ENCODE data around the gene OASL.

OASL gene

DNA sequence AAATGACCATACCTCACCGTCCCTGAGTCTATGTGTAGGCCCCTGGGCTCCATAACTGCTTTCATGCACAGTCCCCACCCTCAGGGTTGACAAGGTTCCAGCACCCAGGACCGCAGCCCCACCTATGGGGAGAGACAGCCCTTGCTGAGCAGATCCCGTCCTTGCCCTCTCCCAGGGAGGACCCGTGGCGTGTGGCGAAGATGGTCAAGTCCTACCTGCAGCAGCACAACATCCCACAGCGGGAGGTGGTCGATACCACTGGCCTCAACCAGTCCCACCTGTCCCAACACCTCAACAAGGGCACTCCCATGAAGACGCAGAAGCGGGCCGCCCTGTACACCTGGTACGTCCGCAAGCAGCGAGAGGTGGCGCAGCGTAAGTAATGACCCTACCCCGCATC lies 50.4 kb downstream of the OASL start:
- no peak for DNase-seq

DNA sequence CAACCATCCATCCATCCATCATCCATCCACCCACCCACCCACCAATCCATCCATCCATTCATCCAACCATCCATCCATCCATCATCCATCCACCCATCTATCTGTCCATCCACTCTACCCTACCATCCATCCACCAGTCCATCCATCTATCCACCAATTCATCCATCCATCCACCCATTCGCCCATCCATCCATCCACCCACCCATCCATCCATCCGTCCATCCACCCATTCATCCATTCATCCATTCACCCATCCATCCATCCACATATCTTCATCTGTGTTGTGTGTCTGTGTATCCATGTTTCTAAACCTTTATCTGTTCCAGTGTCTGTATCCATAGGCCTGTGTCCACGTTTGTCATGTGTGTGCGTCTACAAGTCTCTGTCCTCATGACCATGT lies 50.8 kb downstream of the OASL start:
- DNase-seq: no peak

DNA sequence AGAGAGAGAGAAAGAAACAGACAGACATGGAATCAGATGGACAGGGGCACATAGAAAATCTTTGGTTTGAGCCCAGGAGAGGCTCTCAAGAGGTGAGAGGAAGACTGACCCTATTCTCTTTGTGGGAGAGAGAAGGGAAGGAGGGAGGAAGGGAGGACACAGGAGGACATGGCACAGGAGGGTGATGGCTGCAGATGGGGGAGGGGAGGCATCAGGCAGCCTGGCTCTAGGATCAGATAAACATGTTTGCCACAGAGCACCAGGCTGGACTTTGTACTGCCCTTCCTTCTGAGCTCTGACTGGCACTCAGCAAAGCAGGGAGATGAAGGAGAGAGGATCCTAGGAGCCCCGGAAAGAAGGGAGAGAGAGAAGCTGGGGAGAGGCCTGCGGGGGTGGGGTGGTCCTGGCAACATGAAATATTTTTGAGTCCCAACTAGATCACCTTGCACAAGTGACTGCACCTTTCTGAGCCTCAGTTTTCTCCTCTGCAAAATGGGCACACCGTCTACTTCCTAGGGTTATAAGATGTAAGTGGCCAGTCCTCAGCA lies 54.6 kb downstream of the OASL start:
- no peak for DNase-seq

DNA sequence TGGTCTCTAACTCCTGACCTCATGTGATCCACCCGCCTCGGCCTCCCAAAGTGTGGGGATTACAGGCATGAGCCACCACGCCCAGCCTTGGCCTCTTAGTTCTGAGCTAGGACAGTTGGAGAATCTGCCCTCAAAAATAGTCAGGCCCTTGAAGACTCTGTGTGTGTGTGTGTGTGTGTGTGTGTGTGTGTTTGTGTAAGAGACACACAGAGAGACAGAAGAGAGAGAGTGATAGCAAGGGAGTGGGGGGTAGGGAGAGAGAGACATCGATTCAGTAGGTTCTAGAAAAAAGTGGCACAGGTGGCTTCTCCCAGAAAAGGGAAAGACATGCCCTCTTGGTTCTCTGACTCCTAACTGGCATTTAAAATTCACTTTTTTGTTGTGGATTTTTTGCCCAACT lies 55.3 kb downstream of the OASL start:
- DNase-seq: no peak

DNA sequence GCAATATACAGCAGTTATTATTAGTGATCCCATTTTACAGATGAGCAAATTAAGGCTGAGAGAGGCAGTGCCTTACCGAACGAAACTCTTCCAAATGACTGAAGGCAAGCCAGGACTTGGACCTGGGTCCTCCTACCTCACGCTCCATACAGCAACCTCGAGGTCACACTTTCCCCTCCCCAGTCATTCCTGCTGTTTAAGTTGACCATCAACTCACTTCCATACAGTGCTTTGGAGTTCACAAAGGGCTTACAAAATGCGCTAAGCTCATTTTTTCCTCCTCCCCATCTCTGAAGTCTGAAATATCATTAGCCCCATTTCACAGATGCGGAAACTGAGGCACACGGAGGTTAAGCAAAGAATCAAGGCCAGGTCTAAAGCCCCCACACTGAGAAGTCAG lies 56.4 kb downstream of the OASL start:
- no peak for DNase-seq

DNA sequence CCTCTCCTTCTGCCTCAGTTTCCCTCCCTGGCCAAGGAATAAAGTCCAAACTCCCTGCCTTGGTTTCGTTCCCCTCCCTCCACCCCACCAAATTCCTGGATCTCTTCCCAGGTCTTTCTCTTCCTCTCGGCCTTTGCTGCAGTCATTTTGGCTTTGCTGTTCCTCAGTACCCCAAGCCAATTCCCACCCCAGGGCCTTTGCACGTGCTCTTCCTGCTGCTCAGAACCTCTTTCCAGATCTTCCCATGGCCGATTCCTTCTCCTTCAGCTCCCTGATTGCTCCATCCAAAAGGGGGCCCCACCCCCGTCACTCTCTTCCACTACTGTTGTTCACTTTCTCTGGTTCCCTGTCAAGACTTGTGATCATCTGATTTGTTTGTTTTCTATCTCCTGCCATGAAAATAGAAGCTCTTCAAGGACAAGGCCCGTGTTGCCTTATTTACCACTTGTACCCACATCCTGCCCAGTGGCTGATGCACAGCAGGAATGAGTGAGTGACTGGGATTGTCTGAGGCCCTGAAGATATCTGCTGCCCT lies 57.6 kb downstream of the OASL start:
- no peak for DNase-seq

DNA sequence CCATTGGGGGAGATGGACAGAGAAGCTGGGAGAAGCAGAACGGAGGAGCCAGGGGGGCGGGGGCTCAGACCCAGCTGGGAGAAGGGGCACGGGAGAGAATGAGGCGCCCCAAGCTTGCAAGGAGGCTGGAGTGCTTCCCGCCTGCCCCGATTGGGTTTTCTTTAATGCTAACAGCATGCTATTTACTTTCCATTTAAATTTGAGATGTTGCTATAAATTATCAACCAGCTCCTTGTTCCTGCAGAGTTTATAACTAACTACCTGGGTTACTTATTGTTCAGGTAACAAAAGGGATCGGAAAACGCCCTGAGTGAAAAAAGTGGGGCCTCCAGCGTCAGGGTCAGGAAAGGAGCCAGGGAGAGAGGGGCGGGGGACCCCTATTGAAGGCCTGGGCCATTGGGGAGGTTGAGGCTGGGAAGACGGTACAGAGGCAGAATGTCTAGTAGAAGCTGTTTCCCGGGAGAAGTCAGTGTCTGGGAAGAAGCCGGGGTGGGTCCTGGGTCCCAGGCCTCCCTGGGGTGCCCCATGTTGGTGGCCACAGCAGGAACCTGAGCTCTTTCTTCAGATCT lies 58.2 kb downstream of the OASL start:
- DNase-seq: no peak

DNA sequence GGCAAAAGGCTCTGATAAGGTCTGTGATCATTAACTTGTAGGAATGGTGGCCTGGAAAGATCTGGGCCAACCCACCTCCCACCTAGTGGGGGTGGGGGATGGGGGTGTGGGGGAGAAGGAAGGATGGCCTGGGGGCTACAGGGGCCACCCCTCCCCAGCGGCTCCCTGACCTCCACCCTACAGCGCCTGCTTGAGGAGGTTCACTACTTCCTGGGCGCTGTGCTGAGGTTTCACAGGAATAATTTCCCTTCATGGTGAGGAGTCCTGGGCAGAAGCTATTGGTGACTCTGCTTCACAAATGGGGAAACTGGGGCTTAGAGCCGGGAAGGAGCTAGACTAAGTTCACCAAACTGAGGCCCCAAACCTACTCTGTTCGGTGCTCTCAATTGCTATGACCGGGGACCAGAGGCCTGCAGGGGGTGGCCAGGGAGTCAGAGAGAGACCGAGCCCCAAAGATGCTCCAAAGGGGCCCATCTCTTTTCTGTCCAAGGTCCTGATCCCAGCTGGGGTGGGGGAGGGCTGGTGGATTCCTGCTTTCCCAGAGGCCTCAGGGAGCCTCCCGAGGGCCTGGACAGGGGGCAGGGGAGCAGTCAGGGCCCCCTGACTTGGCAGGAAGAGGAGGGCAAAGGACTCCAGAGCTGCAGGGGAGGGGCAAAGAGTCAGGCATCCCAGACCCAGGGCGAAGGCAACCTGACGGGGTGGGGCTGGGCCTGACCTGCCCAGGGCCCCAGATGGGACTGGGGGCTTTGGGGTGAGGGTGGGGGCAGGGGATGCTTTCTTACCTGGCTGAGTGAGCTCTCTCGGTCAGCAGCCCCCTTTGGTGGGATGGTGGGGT lies 59.0 kb downstream of the OASL start:
- DNase-seq: no peak

DNA sequence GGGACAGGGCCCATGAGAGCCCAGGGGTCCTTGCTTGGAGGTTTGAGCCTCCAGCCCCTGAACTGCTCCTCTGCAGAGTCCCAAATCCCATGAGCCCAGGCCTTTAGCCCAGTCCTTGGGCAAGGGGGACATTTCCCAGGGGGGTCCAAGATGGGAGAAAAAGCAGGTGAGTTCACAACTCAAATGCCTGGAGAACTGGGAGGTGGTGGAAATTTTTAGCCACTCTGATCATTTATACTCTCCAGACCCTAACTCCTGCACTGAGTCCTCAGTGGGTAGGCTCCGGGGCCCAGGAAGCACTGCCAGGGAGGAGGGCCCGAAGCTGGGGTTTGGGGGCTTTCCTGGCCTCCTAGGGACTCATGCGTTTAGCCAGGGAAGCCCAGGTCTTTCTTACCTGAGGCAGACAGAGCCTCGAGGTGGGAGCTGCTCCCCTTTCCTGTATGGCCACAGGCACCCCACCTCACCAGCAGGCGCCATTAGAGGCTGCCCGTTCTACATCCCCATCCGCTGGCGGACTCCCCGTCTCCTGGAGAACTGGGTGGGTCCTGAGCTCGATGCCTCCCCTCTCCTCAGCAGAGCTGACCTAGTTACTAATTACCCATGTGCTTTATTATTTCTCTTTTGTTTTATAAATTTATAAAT lies 59.7 kb downstream of the OASL start:
- DNase-seq: no peak

DNA sequence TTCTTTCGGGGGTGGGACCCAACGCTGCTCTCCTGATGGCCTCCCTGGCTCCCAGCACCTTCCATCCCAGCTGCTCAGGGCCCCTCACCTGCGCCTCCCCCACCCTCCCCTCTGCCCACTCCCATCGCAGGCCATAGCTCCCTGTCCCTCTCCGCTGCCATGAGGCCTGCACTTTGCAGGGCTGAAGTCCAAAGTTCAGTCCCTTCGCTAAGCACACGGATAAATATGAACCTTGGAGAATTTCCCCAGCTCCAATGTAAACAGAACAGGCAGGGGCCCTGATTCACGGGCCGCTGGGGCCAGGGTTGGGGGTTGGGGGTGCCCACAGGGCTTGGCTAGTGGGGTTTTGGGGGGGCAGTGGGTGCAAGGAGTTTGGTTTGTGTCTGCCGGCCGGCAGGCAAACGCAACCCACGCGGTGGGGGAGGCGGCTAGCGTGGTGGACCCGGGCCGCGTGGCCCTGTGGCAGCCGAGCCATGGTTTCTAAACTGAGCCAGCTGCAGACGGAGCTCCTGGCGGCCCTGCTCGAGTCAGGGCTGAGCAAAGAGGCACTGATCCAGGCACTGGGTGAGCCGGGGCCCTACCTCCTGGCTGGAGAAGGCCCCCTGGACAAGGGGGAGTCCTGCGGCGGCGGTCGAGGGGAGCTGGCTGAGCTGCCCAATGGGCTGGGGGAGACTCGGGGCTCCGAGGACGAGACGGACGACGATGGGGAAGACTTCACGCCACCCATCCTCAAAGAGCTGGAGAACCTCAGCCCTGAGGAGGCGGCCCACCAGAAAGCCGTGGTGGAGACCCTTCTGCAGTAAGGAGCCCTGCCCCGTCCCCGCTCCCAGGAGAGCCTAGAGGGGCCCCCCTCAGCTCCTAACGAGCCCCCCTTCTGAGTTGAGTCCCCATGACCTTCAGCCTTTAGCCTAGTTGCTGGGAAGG lies 60.5 kb downstream of the OASL start, which contains the start of gene HNF1A:
HNF1A (plus strand) TSS at position 248 of the 924 bp plus-strand sequence; CDS start at position 474, 226 bp downstream.
- DNase-seq: no peak

DNA sequence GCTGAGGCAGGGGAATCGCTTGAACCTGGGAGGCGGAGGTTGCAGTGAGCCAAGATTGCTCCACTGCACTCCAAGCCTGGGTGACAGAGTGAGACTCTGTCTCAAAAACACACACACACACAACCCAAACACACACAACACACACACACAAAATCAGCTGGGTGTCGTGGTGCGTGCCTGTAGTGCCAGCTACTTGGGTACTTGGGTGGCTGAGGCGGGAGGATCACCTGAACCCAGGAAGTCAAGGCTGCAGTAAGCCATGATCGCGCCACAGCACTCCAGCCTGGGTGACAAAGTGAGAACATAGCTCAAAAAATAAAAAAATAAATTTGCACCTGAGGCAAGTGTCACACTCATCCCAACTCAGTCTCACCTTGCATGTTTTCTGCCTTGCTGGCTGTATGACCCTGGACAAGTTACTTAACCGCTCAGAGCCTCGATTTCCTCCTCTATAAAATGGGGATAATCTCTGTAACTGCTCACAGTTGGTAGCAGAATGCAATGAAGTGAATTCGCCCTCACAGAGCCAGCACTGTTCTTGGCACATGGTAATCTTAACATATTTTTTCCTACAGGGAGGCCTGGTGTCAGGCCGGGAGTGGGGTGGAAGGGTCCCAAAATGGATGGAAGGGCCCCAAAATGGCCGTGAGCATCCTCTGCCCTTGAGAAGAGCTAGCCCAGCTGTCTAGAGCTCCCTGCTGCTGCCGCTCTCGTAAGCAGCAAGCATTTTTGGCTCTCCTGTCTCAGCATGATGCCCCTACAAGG lies 61.3 kb downstream of the OASL start:
- DNase-seq: no peak

DNA sequence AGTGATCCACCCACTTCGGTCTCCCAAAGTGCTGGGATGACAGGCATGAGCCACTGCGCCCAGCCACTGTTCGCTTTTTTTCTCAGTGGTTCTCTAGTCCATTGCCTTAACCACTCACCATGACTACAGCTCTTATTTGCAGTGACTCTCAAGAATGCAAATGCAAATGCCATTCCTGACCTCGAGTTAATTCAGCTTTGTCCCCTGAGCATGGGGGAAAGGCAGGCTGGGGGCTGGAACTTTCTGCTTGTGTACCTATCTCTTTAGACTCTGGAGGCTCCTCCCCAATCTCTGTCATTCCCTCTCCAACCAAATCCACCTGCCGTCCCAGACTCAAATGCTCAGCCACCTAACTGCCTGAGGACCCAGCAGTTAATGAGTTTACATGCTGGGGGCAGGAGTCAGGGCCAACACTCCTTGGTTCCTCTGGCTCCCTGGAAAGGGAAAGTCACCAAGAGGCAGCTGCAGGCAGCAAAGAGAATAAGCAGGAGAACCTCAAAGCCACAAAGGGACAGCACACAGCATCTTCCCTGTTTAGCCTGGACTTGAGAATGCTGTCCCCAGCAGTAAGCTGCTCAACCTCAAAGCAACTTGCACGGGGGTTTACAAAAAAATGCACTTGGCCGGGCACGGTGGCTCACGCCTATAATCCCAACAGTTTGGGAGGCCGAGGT lies 66.0 kb downstream of the OASL start:
- DNase-seq: no peak

DNA sequence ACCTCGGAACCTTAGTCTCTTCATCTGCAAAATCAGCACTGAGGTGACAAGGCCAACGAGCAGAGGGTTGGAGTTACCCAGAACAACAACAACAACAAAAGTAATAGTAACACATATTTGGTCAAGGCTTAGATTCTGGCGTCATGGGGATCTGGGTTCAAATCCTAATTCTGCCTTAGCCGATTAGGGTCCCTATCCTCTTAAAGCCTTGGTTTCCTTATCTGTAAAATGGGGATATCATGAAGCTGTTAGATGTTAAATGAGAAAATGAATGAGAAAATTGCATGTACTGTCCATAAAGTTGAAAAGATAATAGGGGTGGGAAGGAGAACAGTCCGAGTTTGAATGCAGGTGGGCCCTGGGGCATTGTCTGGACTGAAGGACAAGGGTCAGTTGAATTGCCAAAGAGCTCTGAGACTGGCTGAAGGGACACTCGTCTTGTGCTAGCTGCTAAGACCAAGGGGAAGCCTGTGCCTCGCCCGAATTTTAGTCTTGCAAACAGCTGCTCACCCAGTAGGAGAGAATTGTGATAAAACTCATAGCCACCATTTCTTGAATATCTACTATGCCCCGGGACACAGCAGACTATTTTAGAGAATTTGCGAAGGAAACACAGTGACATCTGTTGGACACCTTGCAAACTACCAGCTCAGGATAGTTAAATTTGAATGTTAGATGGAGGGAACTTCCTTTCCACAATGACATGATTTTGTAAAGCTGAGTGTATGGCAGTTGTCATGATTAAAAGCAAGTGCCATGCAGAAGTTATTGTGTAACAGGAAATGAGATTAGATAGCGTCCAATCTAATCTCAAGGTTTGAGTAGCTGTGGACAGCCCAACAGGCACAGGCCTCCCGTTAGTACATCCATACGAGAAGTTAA lies 67.5 kb downstream of the OASL start:
- no peak for DNase-seq

DNA sequence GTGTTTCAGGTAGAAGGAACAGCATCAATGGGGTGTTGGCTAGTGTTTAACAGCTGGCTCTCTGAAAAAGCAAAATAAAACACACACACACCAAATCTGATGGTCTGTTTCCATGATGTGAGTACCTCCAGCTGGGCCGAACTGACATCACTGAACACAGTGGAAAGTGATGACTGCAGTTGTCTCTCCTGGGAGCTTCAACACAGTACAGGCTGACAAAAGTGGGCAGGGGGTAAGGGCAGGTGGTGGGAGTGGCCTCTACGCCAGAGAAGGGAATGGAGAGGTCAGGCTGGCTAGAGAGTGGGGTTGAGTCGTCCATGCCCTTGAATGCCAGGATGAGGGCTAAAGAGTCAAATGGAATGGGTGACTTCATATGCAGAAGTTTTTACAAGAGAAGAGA lies 68.7 kb downstream of the OASL start:
- DNase-seq: no peak

Data from effector CD4-positive, alpha-beta T cell (primary cell).